ENCODE data around the gene PIEZO1. TPM values are rescaled to one million over a fixed set of nuclear protein-coding genes. Genes with fewer than 3 reads are reported as not detected.

The PIEZO1 gene
- total and polyA plus RNA-seq, 9 of the 15 experiments (the other 6 are each of a cell fraction or from before 2014, with no cell fraction given), result 3.6 to 432 (median 131) TPM

- TF ChIP-seq, protein P1, sequence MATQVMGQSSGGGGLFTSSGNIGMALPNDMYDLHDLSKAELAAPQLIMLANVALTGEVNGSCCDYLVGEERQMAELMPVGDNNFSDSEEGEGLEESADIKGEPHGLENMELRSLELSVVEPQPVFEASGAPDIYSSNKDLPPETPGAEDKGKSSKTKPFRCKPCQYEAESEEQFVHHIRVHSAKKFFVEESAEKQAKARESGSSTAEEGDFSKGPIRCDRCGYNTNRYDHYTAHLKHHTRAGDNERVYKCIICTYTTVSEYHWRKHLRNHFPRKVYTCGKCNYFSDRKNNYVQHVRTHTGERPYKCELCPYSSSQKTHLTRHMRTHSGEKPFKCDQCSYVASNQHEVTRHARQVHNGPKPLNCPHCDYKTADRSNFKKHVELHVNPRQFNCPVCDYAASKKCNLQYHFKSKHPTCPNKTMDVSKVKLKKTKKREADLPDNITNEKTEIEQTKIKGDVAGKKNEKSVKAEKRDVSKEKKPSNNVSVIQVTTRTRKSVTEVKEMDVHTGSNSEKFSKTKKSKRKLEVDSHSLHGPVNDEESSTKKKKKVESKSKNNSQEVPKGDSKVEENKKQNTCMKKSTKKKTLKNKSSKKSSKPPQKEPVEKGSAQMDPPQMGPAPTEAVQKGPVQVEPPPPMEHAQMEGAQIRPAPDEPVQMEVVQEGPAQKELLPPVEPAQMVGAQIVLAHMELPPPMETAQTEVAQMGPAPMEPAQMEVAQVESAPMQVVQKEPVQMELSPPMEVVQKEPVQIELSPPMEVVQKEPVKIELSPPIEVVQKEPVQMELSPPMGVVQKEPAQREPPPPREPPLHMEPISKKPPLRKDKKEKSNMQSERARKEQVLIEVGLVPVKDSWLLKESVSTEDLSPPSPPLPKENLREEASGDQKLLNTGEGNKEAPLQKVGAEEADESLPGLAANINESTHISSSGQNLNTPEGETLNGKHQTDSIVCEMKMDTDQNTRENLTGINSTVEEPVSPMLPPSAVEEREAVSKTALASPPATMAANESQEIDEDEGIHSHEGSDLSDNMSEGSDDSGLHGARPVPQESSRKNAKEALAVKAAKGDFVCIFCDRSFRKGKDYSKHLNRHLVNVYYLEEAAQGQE (IDR thresholded peaks at IDR 0.05; ENCODE audit: borderline replicate concordance), result no peak
- TF ChIP-seq, protein P1 (CRISPR knock-in tag; IDR thresholded peaks at IDR 0.05; ENCODE audit: low read depth), result no peak
- no peak for TF ChIP-seq ZNF785 (CRISPR knock-in tag; IDR thresholded peaks at IDR 0.05)
- TF ChIP-seq, protein P2, sequence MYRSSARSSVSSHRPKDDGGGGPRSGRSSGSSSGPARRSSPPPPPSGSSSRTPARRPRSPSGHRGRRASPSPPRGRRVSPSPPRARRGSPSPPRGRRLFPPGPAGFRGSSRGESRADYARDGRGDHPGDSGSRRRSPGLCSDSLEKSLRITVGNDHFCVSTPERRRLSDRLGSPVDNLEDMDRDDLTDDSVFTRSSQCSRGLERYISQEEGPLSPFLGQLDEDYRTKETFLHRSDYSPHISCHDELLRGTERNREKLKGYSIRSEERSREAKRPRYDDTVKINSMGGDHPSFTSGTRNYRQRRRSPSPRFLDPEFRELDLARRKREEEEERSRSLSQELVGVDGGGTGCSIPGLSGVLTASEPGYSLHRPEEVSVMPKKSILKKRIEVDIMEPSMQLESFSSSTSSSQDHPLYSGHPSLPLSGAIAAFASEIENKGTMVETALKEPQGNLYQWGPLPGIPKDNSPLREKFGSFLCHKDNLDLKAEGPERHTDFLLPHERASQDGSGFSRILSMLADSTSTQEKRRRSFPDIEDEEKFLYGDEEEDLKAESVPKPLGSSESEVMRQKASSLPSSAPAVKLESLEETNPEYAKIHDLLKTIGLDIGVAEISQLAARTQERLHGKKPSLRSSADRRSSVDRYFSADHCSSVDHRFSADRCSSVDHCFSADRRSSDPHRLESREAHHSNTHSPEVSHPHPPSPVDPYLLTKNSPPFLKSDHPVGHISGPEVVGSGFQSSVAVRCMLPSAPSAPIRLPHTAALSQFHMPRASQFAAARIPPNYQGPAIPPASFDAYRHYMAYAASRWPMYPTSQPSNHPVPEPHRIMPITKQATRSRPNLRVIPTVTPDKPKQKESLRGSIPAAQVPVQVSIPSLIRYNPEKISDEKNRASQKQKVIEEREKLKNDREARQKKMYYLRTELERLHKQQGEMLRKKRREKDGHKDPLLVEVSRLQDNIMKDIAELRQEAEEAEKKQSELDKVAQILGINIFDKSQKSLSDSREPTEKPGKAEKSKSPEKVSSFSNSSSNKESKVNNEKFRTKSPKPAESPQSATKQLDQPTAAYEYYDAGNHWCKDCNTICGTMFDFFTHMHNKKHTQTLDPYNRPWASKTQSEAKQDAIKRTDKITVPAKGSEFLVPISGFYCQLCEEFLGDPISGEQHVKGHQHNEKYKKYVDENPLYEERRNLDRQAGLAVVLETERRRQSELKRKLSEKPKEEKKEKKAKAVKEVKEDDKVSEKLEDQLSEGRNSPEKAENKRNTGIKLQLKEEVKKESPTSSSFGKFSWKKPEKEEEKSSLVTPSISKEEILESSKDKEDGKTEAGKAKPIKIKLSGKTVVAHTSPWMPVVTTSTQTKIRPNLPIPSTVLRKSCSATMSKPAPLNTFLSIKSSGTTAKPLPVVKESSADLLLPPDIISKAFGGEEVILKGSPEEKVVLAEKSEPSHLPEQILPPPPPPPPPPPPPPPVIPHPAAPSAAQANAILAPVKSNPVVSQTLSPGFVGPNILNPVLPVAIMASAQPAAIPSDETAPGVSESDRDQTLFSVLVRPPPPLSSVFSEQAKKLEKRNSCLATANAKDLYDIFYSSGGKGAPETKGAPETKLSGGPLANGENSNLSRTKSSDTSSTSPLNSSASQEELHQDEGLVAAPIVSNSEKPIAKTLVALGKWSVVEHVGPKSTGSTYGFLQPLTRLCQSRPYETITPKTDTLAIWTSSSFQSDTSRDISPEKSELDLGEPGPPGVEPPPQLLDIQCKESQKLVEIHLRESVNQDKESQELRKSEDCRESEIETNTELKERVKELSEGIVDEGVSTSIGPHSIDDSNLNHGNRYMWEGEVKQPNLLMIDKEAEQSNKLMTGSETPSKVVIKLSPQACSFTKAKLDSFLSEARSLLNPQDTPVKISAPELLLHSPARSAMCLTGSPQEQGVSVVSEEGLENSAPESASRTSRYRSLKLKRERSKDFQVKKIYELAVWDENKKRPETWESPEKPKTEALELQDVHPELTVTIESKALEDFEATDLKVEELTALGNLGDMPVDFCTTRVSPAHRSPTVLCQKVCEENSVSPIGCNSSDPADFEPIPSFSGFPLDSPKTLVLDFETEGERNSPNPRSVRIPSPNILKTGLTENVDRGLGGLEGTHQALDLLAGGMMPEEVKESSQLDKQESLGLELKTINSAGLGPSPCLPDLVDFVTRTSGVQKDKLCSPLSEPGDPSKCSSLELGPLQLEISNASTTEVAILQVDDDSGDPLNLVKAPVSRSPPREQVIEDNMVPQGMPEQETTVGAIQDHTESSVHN (IDR thresholded peaks at IDR 0.05; ENCODE audit: borderline replicate concordance in 1 of 2, low read depth in 1 of 2), result peak in 1 of 2 experiments; percentile 86; a peak in 2 of 4 replicates
- TF ChIP-seq, protein P3, sequence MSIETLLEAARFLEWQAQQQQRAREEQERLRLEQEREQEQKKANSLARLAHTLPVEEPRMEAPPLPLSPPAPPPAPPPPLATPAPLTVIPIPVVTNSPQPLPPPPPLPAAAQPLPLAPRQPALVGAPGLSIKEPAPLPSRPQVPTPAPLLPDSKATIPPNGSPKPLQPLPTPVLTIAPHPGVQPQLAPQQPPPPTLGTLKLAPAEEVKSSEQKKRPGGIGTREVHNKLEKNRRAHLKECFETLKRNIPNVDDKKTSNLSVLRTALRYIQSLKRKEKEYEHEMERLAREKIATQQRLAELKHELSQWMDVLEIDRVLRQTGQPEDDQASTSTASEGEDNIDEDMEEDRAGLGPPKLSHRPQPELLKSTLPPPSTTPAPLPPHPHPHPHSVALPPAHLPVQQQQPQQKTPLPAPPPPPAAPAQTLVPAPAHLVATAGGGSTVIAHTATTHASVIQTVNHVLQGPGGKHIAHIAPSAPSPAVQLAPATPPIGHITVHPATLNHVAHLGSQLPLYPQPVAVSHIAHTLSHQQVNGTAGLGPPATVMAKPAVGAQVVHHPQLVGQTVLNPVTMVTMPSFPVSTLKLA (conservative IDR thresholded peaks at IDR 0.05), result peak in 1 of 2 experiments; percentile 54; a peak in 1 of 4 replicates
- no peak for TF ChIP-seq POLR2A (conservative IDR thresholded peaks at IDR 0.05)
- no peak for TF ChIP-seq MAFK (IDR thresholded peaks at IDR 0.05; ENCODE audit: low read length)
Observed at GRCh38 chr16:88799569-88800276, 14.7 kb upstream of the PIEZO1 start (continued).
